GM23248 (cell line): ENCODE results near the gene TCEANC2. TPM values are rescaled to one million over a fixed set of nuclear protein-coding genes. Genes with fewer than 3 reads are reported as not detected.

Experiments
- DNase-seq: peaks from one replicate; pipeline ENCODE4 v3.0.0-alpha.2; 2015
- H2AFZ ChIP-seq: fragments of 200-600 bp; sonication (generic); 2 replicates; pipeline ENCODE4 v1.6.1; 2016; ENCODE audit warnings: antibody characterized with exemption
- H3F3A ChIP-seq: fragments of 200-600 bp; sonication (generic); 2 replicates; pipeline ENCODE4 v1.6.1; 2016; ENCODE audit warnings: mild to moderate bottlenecking, antibody characterized with exemption, mixed run types; ENCODE audit not compliant: insufficient read depth
- H3K27ac ChIP-seq: fragments of 200-600 bp; sonication (generic); 2 replicates; pipeline ENCODE4 v1.5.1; 2016; ENCODE audit warnings: mild to moderate bottlenecking
- H3K27me3 ChIP-seq: fragments of 200-600 bp; sonication (generic); replicated peaks from 2 replicates; pipeline ENCODE4 v1.6.1; 2016; ENCODE audit warnings: mild to moderate bottlenecking; ENCODE audit not compliant: insufficient read depth
- H3K36me3 ChIP-seq: fragments of 200-600 bp; sonication (generic); 2 replicates; pipeline ENCODE4 v1.6.1; 2016; ENCODE audit warnings: low read depth, mild to moderate bottlenecking
- H3K4me1 ChIP-seq: fragments of 200-600 bp; sonication (generic); 2 replicates; pipeline ENCODE4 v1.6.1; 2016; ENCODE audit warnings: mild to moderate bottlenecking; ENCODE audit not compliant: insufficient read depth
- H3K4me2 ChIP-seq: fragments of 200-600 bp; sonication (generic); one replicate; pipeline ENCODE4 v1.6.1; 2016; ENCODE audit warnings: mild to moderate bottlenecking; ENCODE audit not compliant: unreplicated experiment
- H3K4me3 ChIP-seq: fragments of 200-600 bp; sonication (generic); 2 replicates; pipeline ENCODE4 v1.5.1; 2016; ENCODE audit warnings: mild to moderate bottlenecking
- H3K79me2 ChIP-seq: fragments of 200-600 bp; sonication (generic); 2 replicates; pipeline ENCODE4 v1.6.1; 2016; ENCODE audit warnings: mild to moderate bottlenecking; ENCODE audit not compliant: insufficient read depth
- H3K9ac ChIP-seq: fragments of 200-600 bp; sonication (generic); 2 replicates; pipeline ENCODE4 v1.6.1; 2016; ENCODE audit warnings: mild to moderate bottlenecking
- H3K9me2 ChIP-seq: fragments of 200-600 bp; sonication (generic); 2 replicates; pipeline ENCODE4 v1.6.1; 2016; ENCODE audit warnings: mixed run types, mild to moderate bottlenecking, moderate library complexity; ENCODE audit not compliant: insufficient read depth
- H3K9me3 ChIP-seq: fragments of 200-600 bp; sonication (generic); one replicate; pipeline ENCODE4 v1.6.1; 2017; ENCODE audit warnings: low read depth
- H4K20me1 ChIP-seq: fragments of 200-600 bp; sonication (generic); 2 replicates; pipeline ENCODE4 v1.6.0; 2016; ENCODE audit not compliant: insufficient read depth
- EZH2 ChIP-seq: fragments of 200-600 bp; sonication (generic); IDR thresholded peaks from 2 replicates; pipeline ENCODE4 v1.6.1; 2018; ENCODE audit warnings: antibody characterized with exemption, mild to moderate bottlenecking; ENCODE audit not compliant: insufficient read depth, poor library complexity, severe bottlenecking
- EZH2phosphoT487 ChIP-seq: fragments of 200-600 bp; sonication (generic); IDR thresholded peaks from 2 replicates; pipeline ENCODE4 v1.6.1; 2018; ENCODE audit warnings: antibody characterized with exemption, moderate library complexity, mild to moderate bottlenecking, low read depth; ENCODE audit not compliant: insufficient read depth
- WGBS, 2 experiments: methylation state at CpG; one replicate each; pipeline ENCODE4 v1.1.6; 2015 to 2017; ENCODE audit warnings: low lambda C conversion rate in 2 of 2, low coverage in 1 of 2; ENCODE audit errors: missing lambda C conversion rate in 2 of 2; 5-methylcytosine and 5-hydroxymethylcytosine counted together
- in situ Hi-C: fragments of 300-500 bp; cut with MboI; formaldehyde crosslinking; loops from 2 replicates; pipeline ENCODE4 v1.15.0; 2020
- polyA plus RNA-seq: library from polyadenylated mRNA; unstranded; fragments of >200 nt; fragmentation: Nextera tagmentation; extraction: Ambion mirVana; gene quantifications from 2 replicates; pipeline ENCODE4 v1.2.1, GENCODE V29; 2016
- total RNA-seq: library from RNA; depleted of rRNA; stranded (reverse); fragments of >200 nt; shearing (Covaris generic); gene quantifications from 2 replicates; pipeline ENCODE4 v1.2.3, GENCODE V29; 2014

The TCEANC2 gene
- total and polyA plus RNA-seq, 2 experiments from 2014 or later, result 1.7 to 4.6 TPM

DNA sequence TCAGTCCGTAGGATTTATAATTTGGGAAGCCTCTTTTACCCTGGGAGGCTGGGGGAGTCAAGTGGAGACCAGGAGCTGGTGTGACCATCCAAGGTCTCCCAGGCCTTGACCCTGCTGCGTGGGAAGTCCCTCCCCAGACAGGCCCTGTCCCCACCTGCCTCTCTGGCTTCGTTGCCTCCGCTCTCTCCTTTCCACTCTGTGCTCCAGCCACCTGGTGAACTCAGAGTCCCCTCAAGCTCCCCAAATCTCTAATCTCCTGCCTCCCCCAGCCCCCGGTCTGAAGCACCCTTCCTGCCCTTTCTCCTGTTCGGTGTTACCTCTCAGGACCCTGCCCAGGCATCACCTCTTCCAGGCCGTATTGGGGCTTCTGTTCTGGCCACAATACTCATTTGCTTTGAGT lies 71.5 kb downstream of the TCEANC2 start:
- in situ Hi-C loops, result loop anchor here (25.0 kb wide), 2 partner anchors 362 to 687 kb away; partner anchors contain the start of gene TTC22
- Histone ChIP-seq H2AFZ (no peak overlapping the region), H4K20me1 (no peaks in the 10 kb centered on the region), H3K9me2 (no peaks in the 10 kb centered on the region), H3K4me2 (no peak overlapping the region), H3K4me1 (peaks cover 4% of the 10 kb centered on the region; the same call in 1 of the 2 replicates), H3K36me3 (no peaks in the 10 kb centered on the region), H3K4me3 (no peak overlapping the region), H3F3A (0 out of 2 replicates have a peak, but pooled peaks cover 3% of the 10 kb centered on the region), H3K79me2 (no peaks in the 10 kb centered on the region), H3K9ac (no peak overlapping the region), H3K9me3 (no peaks in the 10 kb centered on the region), H3K27ac (no peak overlapping the region), H3K27me3 (no peaks in the 10 kb centered on the region)
- 82 to 85% methylated on average over 7 of the region's 7 CpGs for WGBS, 2 experiments
- DNase-seq, result no peak
- TF ChIP-seq EZH2phosphoT487 (no peak), EZH2 (no peak)

DNA sequence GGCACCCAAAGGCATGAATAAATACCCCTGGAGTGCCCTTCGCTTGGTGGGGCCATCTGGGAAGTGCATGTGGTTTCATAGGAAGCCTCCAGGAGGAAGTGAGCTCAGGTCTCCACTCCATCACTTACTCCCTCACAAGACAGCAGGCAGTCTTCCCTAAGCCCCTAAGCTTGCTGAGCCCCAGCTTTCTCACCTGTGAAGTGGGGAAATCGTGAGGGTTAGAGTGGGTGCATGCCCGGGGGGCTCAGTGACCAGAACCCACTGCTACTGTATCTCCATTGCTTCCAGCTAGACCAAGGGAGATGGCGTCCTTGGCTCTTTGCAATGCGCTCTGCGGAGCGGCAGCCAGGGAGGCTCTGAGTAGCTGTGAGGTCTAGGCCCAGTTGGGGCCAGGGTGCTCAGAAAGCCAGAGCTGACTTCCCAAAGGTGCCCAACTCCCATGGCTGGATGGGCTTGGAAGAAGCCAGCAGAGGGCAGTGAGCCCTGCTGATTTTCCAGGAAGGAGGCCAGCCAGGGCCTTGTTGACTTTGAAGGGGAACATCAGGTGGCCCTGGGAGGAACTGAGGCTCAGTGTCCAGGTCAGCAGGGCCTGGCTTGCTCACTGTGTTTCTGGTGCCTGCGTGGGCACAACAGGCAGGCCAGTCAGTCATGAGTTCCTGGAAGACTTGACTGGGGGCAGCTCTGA lies 72.1 kb downstream of the TCEANC2 start:
- H3K79me2 ChIP-seq, result no peaks in the 10 kb centered on the region
- no peak overlapping the region for H2AFZ ChIP-seq
- no peak overlapping the region for H3K4me3 ChIP-seq
- in situ Hi-C loops, result no loop called here
- H3K4me1 ChIP-seq, result peaks cover 4% of the 10 kb centered on the region; the same call in 1 of the 2 replicates
- H3K27ac ChIP-seq, result no peak overlapping the region
- TF ChIP-seq EZH2, result no peak
- no peak for TF ChIP-seq EZH2phosphoT487
- no peak overlapping the region for H3K4me2 ChIP-seq
- no peak overlapping the region for H3K9ac ChIP-seq
- H3K9me3 ChIP-seq, result no peaks in the 10 kb centered on the region
- no peaks in the 10 kb centered on the region for H3K27me3 ChIP-seq
- H4K20me1 ChIP-seq, result no peaks in the 10 kb centered on the region
- DNase-seq, result peak; percentile 38
- no peaks in the 10 kb centered on the region for H3F3A ChIP-seq
- no peaks in the 10 kb centered on the region for H3K9me2 ChIP-seq
- WGBS, 2 experiments, result 91 to 92% methylated on average over 8 of the region's 8 CpGs
- no peaks in the 10 kb centered on the region for H3K36me3 ChIP-seq

DNA sequence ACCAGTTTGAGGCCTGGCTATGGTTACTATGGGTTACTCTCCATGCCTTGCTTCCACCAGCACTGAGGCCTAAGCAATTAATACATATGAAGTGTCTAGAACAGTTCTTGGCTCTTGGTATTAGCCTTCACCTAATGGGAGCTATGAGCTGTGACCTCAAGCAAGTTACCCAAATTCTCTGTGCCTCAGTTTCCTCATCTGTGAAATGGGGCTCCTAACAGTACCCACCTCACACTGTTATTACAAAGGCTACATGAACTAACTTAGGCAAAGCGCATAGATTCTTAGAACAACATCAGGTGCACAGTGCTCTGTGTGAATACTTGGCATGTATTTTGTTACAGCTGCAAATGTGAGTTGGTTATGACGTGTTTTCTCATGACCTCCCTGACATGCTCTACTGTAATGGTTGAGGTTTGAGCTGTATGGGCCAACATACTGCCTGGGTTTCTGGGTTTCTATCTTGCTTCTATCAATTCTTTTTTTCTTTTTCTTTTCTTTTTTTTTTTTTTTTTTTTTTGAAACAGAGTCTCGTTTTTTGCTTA lies 72.9 kb downstream of the TCEANC2 start:
- H3F3A ChIP-seq, result no peaks in the 10 kb centered on the region
- H3K4me3 ChIP-seq, result no peak overlapping the region
- no peak for DNase-seq
- no peak overlapping the region for H3K4me2 ChIP-seq
- no peaks in the 10 kb centered on the region for H3K36me3 ChIP-seq
- WGBS, 2 experiments, result 90 to 91% methylated on average over 2 to 3 of the region's 3 CpGs
- H3K9me2 ChIP-seq, result no peaks in the 10 kb centered on the region
- H4K20me1 ChIP-seq, result no peaks in the 10 kb centered on the region
- H3K4me1 ChIP-seq, result peaks cover under 1% of the 10 kb centered on the region; the same call in 1 of the 2 replicates
- H3K27me3 ChIP-seq, result no peaks in the 10 kb centered on the region
- H3K27ac ChIP-seq, result no peak overlapping the region
- in situ Hi-C loops, result no loop called here
- no peaks in the 10 kb centered on the region for H3K9me3 ChIP-seq
- no peaks in the 10 kb centered on the region for H3K79me2 ChIP-seq
- no peak overlapping the region for H2AFZ ChIP-seq
- no peak overlapping the region for H3K9ac ChIP-seq
- TF ChIP-seq EZH2phosphoT487, result no peak
- no peak for TF ChIP-seq EZH2

DNA sequence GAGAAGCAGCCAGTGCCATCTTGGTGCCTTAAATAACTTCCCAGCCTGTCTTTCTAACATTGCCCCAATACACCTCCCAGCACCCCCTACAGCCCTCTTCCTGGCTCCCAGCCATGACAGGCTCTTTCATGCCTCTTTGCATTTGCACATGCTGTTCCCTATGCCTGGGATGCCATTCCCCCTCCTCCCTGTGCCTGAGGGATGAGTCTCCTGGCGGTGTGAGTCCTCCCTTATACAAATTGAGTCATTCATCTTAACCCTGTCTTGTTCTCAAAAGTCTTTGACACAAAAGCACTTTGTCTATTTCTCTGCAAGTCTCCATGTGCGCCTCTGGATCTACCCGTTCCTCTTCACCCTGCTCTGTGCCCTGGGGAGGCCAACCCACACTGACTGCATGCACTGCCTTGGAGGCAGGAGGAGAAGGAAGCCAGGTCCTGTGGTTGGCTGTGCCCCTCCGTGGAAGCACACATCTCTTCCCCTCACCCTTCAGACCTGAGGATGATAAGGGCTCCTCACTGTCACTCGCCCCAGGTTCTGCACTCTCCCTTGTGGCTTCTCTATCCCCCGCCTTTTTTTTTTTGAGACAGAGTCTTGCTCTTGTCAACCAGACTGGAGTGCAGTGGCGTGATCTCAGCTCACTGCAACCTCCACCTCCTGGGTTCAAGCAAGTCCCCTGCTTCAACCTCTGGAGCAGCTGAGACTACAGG lies 74.3 kb downstream of the TCEANC2 start:
- TF ChIP-seq EZH2phosphoT487 (no peak), EZH2 (no peak)
- Histone ChIP-seq H2AFZ (no peak overlapping the region), H3K27me3 (no peaks in the 10 kb centered on the region), H4K20me1 (no peaks in the 10 kb centered on the region), H3K4me1 (no peaks in the 10 kb centered on the region), H3K9ac (no peak overlapping the region), H3K4me3 (no peak overlapping the region), H3K27ac (no peak overlapping the region), H3K9me2 (no peaks in the 10 kb centered on the region), H3K79me2 (no peaks in the 10 kb centered on the region), H3K36me3 (no peaks in the 10 kb centered on the region), H3K9me3 (no peaks in the 10 kb centered on the region), H3K4me2 (no peak overlapping the region), H3F3A (no peaks in the 10 kb centered on the region)
- 78 to 89% methylated on average over 7 of the region's 7 CpGs for WGBS, 2 experiments
- in situ Hi-C loops, result no loop called here
- no peak for DNase-seq
